Endometrial microvascular endothelial cells (primary cell): ENCODE data around the gene PLAGL2. TPM values are rescaled to one million over a fixed set of nuclear protein-coding genes. Genes with fewer than 3 reads are reported as not detected.

ENCODE experiments used
- in situ Hi-C: cut with HindIII; loops from 2 replicates; pipeline ENCODE4 v1.10.0; 2017; ENCODE audit warnings: low sequenced_read_pairs, low pct_unique_long_range_greater_than_20kb; ENCODE audit errors: inconsistent ontology term
- total RNA-seq: library from RNA; depleted of rRNA; stranded (reverse); fragments of >200 nt; gene quantifications from one replicate; pipeline ENCODE4 v1.2.3, GENCODE V29; 2015; ENCODE audit errors: inconsistent ontology term

PLAGL2 gene
- total RNA-seq, 1 donor from 2014 or later: 4.6 TPM

DNA sequence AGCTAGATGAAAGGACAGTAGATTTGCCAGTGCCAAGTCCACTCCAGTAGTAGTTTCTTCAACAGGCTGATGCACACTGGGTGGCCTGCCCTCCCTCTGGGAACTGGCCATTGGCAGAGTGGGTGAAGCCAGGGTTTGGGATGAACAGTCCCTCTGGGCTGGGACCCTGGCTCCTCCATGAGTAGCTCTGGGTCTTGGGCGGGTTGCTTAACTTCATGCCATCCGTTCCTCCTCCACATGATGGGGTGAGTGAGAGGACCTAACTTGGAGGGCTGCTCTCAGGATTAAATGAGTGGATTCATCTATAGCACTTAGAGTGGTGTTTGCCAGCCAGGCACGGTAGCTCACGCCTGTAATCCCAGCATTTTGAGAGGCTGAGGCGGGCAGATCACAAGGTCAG lies 47.2 kb downstream of the PLAGL2 start:
- in situ Hi-C loops: no loop called here

DNA sequence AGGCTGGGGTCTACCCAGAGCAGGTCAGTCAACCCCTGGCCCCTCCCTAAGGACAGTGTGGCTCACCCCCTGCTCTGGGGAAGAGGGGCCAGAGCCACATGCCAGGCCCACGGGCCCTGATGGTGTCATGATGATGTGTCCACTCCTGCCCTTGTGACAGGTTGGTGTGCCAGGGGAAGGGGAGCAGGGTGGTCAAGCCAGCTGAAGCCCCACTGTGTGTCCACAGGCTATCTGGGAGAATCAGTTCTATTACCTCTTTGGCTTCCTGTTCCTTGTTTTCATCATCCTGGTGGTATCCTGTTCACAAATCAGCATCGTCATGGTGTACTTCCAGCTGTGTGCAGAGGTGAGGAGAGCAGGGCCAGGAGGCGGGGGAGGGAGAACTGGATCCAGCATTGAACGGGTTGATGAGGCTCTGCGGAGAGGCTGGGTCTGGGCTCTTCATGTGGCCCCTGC lies 47.7 kb downstream of the PLAGL2 start:
- in situ Hi-C loops: no loop called here

DNA sequence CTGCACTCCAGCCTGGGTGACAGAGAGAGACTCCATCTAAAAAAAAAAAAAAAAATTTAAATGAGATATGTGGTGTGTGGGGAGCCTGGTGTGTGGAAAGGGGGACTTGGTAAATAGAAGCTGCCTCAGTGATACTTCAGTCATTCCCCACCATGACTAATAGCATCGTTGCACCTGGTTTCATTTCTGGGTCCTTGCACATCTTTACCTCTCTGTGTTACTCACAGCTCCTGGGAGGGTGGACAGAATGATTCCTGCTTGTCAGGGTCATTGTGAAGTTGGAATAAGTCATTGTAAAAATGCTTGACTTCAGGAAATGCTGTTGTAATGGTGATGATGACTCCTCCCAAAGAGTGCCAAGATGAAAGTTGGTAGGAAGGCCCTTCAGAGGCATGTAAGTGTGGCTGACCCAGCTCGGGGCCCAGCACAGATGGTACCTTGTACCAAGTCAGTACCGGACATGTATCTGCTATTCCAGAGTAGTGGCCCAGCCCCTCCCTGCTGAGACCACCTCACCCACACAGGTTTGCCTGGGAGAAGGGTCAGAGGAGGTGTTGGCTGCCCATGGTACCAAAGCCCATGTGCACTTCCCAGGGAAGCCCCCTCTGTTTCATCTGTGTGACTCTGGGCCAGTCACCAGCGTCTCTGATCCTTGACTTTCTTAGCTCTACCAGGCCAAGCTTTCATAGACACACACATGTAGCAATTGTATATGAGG lies 48.4 kb downstream of the PLAGL2 start:
- in situ Hi-C loops: no loop called here

DNA sequence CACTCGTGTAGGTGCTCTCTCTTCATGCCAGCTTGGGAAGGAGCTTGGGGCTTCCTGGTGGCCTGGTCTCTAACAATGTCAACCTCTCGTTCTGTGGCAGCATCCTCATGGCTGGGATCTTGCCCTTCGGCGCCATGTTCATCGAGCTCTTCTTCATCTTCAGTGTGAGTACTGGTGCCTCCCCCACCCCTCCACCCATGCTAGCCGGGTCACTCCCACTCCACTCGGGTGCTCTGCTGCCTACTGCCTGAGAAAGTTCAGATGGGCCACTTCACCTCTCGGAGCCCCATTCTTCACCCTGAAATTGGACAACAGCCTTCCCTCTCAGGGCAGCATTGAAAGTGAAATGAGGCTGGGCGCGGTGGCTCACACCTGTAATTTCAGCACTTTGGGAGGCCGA lies 49.2 kb downstream of the PLAGL2 start:
- in situ Hi-C loops: no loop called here

DNA sequence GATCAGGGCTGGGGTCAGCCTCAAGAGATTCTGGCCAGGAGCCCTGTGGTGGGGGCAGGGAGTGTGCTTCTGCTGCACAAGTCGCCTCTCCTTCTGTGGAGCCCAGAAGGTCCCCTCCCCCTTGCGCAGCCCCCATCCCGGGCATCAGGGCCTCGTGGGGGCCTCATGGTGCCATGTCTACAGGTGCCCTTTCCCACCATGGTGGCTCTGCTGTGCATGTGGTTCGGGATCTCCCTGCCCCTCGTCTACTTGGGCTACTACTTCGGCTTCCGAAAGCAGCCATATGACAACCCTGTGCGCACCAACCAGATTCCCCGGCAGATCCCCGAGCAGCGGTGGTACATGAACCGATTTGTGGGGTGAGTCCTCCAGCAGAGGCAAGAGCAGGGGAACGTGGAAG lies 49.9 kb downstream of the PLAGL2 start:
- in situ Hi-C loops: no loop called here

GRCh38 chr20:32155017-32155981 lies 52.2 kb downstream of the PLAGL2 start:
- in situ Hi-C loops: no loop called here

DNA sequence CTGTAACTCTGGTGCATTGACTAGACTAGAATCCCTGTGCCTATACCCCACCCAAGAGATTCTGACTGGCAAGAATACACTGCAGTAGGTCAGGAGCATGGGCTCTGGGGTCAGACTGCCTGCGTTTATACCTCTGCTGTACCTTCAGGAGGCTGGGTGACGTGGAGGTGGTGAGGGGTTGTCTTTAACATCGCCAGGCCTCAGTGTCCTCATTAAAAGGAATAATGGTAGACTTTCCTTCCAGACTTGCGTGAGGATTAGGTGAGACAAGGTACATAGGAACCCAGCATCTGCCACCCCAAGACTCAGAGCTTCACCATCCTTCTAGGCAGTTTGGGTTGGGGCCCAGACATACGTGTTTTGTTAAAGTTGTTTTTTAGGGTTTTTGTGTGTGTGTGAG lies 53.8 kb downstream of the PLAGL2 start:
- in situ Hi-C loops: no loop called here

- in situ Hi-C loops: no loop called here
These were observed 54.3 kb downstream of the PLAGL2 start for GRCh38 chr20:32153156-32153665.

DNA sequence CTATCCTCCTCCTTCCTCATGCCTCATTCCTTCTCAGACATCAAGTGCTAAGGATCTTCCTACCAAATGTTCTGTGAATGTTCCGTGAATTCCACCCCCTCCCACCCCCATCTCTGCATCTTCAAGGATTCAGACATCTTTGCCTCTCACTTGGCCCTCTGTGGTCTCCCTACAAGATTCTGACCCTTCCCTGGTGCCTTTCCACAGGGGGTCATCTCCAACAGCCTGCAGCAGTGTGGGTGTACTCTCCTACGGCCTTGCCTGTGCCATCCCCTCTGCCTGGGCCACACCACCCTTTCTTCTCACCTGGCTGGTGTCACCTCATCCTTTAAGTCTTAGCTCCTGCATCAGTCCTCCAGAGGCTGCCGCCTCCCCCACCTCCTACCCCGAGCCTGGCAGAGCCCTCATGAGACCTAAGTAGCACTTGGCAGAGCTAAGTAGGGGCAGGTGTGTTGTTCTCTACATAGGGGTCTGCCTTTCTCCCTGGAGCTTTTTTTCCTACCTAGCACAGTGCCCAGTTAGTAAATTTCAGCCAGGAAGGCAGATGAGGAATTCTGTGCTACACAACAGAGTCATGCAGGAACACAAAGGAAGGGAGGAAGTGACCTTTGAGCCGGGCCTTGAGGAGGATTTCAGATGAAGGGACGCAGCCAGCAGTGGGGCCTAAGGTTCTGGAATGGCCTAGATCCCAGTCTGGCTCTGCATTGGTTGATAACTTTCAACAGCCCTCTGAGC lies 55.0 kb downstream of the PLAGL2 start:
- in situ Hi-C loops: no loop called here

DNA sequence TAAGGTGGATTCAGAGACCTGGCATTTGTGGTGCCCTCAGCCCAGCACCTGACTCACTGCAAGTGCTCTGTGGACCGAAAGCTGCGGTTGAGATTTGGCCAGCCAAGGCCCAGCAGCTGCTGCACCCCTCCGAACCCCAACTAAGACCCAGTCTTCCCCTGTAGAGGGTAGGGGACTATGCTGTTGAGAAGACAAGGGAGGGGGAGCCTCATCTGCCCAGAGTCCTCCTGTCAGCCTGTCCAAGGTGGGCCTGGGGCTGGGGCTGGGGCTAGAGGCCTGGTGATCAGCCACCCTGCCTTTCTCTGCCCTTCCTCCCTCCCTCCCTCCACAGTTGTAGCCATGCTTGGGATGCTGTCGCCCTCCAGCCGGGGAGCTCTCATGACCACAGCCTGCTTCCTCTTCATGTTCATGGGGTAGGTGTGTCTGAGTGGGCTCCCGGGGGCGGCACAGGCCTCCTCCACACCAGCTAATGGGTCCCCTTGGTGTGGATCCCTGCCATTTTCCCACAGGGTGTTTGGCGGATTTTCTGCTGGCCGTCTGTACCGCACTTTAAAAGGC lies 57.2 kb downstream of the PLAGL2 start:
- in situ Hi-C loops: no loop called here

DNA sequence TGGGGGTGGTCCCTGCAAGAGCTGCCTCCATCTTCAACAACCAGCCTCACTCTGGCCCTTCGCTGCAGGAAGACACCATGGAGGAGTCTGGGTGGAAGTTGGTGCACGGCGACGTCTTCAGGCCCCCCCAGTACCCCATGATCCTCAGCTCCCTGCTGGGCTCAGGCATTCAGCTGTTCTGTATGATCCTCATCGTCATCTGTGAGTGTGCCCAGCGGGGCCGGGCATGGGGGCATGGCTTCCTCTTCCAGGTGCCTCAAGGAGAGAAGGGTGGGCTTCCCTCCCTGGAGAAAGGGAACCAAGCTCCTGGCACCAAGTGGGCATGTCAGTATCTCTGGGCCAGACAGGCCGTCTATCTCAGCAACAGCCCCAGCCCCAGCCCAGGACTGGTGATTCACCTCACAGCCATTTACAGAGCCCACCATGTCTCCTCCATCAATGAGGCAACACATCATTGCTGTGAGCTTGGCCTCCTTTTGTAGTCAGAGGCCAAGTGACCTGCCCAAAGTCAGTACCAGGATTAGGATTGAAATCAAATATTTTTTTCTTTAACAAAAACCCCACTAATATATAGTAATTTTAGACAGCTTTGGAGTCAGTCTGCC lies 57.9 kb downstream of the PLAGL2 start:
- in situ Hi-C loops: no loop called here

DNA sequence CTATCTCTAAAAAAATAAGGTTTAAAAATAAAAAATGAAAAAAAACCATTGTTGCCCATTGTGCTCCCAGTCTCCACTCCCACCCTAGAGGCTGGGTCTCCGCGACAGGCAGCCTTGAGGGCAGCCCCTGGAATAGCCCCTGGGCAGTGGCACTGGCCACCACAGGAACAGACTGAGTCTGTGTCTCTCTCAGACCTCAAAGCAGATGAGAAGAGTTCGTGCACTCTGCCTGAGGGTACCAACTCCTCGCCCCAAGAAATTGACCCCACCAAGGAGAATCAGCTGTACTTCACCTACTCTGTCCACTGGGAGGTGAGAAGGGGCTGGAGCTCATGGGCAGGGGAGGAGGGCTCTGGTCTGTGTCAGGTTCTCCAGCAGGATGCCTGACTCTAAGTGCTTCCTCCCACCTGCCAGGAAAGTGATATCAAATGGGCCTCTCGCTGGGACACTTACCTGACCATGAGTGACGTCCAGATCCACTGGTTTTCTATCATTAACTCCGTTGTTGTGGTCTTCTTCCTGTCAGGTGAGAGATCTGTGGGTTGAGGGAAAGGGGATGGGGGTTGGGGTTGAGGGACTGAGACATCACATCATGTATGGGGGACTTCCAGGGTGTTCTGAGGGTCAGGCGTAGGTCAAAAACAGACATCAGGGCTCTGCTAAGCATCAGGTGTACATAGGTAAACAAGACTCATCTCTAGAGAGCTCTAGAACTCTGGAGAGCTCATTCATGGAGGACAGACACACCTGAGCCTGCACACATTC lies 62.5 kb downstream of the PLAGL2 start:
- in situ Hi-C loops: no loop called here

- in situ Hi-C loops: no loop called here
These were observed 64.6 kb downstream of the PLAGL2 start for GRCh38 chr20:32142991-32143390.

Other genes starting within 250 kb of the PLAGL2 start
- gene XKR7, start 239.6 kb downstream of the PLAGL2 start, total RNA-seq: not detected
- gene CCM2L, start 197.3 kb downstream of the PLAGL2 start, total RNA-seq: 13.1 TPM
- gene HCK, start 155.5 kb downstream of the PLAGL2 start, total RNA-seq: not detected
- 48.2 TPM for gene TM9SF4, start 98.0 kb downstream of the PLAGL2 start, total RNA-seq
- gene POFUT1, start 137 bp upstream of the PLAGL2 start, total RNA-seq: 66.9 TPM
- 16.2 TPM for gene KIF3B, start 69.9 kb upstream of the PLAGL2 start, total RNA-seq
- gene ASXL1, start 150.6 kb upstream of the PLAGL2 start, total RNA-seq: 23.5 TPM